ENCODE results near the gene GFRA1. TPM values are rescaled to one million over a fixed set of nuclear protein-coding genes. Genes with fewer than 3 reads are reported as not detected.

Gene GFRA1
- total RNA-seq, 2 experiments from 2014 or later = not detected

DNA sequence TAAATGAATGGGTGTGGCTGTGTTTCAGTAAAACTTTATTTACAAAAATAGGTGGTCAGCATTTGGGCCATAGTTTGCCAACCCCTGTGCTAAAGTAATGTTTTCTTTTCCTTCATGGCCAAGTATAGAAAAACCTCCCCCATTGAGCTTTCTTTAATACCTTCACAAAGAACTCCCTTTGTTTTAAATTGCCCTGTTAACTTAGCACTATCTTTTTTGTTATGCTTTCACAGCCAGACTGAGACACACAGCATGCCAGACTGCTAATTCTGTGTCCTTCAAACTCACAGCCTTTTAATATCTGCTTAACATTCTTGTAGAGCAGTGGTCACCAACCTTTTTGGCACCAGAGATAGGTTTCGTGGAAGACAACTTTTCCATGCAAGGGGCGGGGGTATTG, 78.0 kb downstream of the GFRA1 start:
- Mint-ChIP-seq H3K27ac (no peak overlapping the region), H3K9me3 (peaks cover 9% of the 10 kb centered on the region), H3K4me1 (ENCODE audit: low read depth) (no peaks in the 10 kb centered on the region), H3K27me3 (no peaks in the 10 kb centered on the region), H3K36me3 (ENCODE audit: low read depth) (no peaks in the 10 kb centered on the region), H3K4me3 (no peak overlapping the region)
- POLR2A ChIA-PET = no interaction called here
- ATAC-seq = no peak
- TF ChIP-seq, protein P1, sequence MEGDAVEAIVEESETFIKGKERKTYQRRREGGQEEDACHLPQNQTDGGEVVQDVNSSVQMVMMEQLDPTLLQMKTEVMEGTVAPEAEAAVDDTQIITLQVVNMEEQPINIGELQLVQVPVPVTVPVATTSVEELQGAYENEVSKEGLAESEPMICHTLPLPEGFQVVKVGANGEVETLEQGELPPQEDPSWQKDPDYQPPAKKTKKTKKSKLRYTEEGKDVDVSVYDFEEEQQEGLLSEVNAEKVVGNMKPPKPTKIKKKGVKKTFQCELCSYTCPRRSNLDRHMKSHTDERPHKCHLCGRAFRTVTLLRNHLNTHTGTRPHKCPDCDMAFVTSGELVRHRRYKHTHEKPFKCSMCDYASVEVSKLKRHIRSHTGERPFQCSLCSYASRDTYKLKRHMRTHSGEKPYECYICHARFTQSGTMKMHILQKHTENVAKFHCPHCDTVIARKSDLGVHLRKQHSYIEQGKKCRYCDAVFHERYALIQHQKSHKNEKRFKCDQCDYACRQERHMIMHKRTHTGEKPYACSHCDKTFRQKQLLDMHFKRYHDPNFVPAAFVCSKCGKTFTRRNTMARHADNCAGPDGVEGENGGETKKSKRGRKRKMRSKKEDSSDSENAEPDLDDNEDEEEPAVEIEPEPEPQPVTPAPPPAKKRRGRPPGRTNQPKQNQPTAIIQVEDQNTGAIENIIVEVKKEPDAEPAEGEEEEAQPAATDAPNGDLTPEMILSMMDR (IDR thresholded peaks at IDR 0.05) = no peak
- CTCF ChIA-PET = no interaction called here
- DNase-seq = no peak
- intact Hi-C loops (cut with micrococcal nuclease) = no loop called here

DNA sequence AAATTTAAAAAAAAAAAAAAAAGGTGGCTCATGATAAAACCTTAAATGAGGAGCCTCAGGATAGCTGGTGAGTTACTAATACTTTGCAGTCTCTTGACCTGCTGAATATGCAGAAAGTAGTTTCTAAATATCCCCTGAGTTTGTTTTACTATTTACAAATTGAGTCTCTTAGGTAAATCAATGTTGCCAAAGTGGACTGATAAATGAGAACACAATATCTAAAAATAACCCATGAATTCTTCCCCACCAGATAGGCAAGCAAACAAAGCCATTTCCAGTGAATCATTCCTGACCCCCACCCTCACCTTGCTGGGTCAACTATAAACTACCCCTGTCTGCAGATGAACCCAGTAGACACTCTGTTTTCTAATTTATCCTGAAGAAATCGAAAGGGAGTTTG, 78.9 kb downstream of the GFRA1 start:
- H3K27me3 Mint-ChIP-seq = no peaks in the 10 kb centered on the region
- intact Hi-C loops (cut with micrococcal nuclease) = no loop called here
- H3K27ac Mint-ChIP-seq = no peak overlapping the region
- POLR2A ChIA-PET = no interaction called here
- H3K9me3 Mint-ChIP-seq = peaks cover 9% of the 10 kb centered on the region
- H3K4me3 Mint-ChIP-seq = no peak overlapping the region
- H3K36me3 Mint-ChIP-seq (ENCODE audit: low read depth) = no peaks in the 10 kb centered on the region
- ATAC-seq (no peak), DNase-seq (no peak)
- CTCF ChIA-PET = no interaction called here
- TF ChIP-seq, protein P1 (IDR thresholded peaks at IDR 0.05) = no peak
- H3K4me1 Mint-ChIP-seq (ENCODE audit: low read depth) = no peaks in the 10 kb centered on the region

DNA sequence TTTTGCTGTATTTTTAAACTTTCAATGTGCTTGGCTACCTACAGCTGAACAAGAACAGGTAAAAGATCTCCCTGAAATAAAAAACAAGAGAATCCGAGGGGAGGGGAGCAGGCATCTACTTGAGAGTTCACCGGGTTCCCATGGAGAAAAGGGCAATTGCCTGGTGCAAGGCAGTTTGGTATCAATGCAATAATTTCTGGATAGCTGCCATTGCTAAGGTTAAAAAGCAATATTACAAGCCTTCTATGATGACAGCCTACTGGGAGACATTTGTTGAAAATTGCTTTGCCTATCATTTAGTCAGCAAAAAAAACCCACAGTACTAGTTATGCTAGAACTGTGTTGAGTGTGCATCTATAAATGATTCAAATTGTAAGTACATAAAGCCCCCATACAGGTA, 82.1 kb downstream of the GFRA1 start:
- no peak overlapping the region for H3K4me3 Mint-ChIP-seq
- ATAC-seq (no peak), DNase-seq (no peak)
- H3K27me3 Mint-ChIP-seq = no peaks in the 10 kb centered on the region
- TF ChIP-seq, protein P1 (IDR thresholded peaks at IDR 0.05) = no peak
- intact Hi-C loops (cut with micrococcal nuclease) = no loop called here
- POLR2A ChIA-PET = no interaction called here
- H3K9me3 Mint-ChIP-seq = peaks cover 9% of the 10 kb centered on the region
- H3K27ac Mint-ChIP-seq = no peak overlapping the region
- H3K4me1 Mint-ChIP-seq (ENCODE audit: low read depth) = no peaks in the 10 kb centered on the region
- H3K36me3 Mint-ChIP-seq (ENCODE audit: low read depth) = no peaks in the 10 kb centered on the region
- CTCF ChIA-PET = no interaction called here

DNA sequence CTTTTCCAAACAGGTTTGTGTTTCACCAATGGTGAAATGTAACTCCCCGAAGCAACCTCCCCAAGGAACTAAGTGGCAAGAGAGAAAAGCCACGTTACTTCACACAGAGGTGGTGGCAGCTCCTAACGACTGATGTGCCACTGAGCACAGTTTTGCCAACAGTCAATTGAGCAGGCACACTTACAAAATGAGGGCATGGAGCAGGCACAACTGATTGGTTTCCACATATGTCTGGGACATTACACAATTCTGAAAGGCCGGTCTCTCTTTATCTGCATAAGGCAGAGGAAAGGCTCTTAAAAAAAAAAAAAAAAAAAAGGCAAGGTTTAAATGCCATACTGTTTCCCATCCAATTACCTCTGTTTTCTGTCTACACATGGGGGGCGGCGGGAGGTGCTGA, 86.7 kb downstream of the GFRA1 start:
- no peak for DNase-seq
- no peaks in the 10 kb centered on the region for H3K27me3 Mint-ChIP-seq
- no peak overlapping the region for H3K4me3 Mint-ChIP-seq
- ChIA-PET CTCF (no interaction called here), POLR2A (no interaction called here)
- H3K4me1 Mint-ChIP-seq (ENCODE audit: low read depth) = no peaks in the 10 kb centered on the region
- no peak for ATAC-seq
- intact Hi-C loops (cut with micrococcal nuclease) = no loop called here
- no peak overlapping the region for H3K27ac Mint-ChIP-seq
- TF ChIP-seq, protein P1 (IDR thresholded peaks at IDR 0.05) = no peak
- no peaks in the 10 kb centered on the region for H3K36me3 Mint-ChIP-seq (ENCODE audit: low read depth)
- H3K9me3 Mint-ChIP-seq = no peaks in the 10 kb centered on the region

- TF ChIP-seq, protein P1 (IDR thresholded peaks at IDR 0.05) = no peak
- Mint-ChIP-seq H3K27me3 (no peaks in the 10 kb centered on the region), H3K27ac (no peak overlapping the region), H3K4me1 (ENCODE audit: low read depth) (no peaks in the 10 kb centered on the region), H3K9me3 (no peaks in the 10 kb centered on the region), H3K36me3 (ENCODE audit: low read depth) (no peaks in the 10 kb centered on the region), H3K4me3 (no peak overlapping the region)
- DNase-seq = no peak
- CTCF ChIA-PET = interaction anchor here (0.9 kb wide), 1 partner anchor 103 kb away, joined by 4 read pairs; no protein-coding TSS in a partner anchor
- no peak for ATAC-seq
- POLR2A ChIA-PET = no interaction called here
- intact Hi-C loops (cut with micrococcal nuclease) = no loop called here
Measured at GRCh38 chr10:116185199-116185867, 87.7 kb downstream of the GFRA1 start.
